GM21447 (cell line): ENCODE results near the gene WBP4.
"Not testable (repeated sequence)": the region's sequence is repeated elsewhere in the genome, so short reads cannot be mapped to it uniquely, and the experiment has no call there.

Source experiments
- ATAC-seq: cut with Tn5 transposase; IDR thresholded peaks from one replicate; pipeline ENCODE4 v1.9.1; 2021; ENCODE audit not compliant: unreplicated experiment

The WBP4 gene

GRCh38 chr13:41075485-41075884 lies 14.2 kb downstream of the WBP4 start:
- ATAC-seq = no peak

- ATAC-seq = no peak
These were observed 16.2 kb downstream of the WBP4 start for GRCh38 chr13:41077475-41077874.

- ATAC-seq = no peak
These were observed 18.4 kb downstream of the WBP4 start for GRCh38 chr13:41079725-41080124.

- ATAC-seq = no peak
These were observed 24.8 kb downstream of the WBP4 start for GRCh38 chr13:41085961-41086585.

GRCh38 chr13:41095681-41096080 lies 34.4 kb downstream of the WBP4 start:
- ATAC-seq = not testable (repeated sequence)

GRCh38 chr13:41098761-41099160 lies 37.5 kb downstream of the WBP4 start:
- no peak for ATAC-seq

- no peak for ATAC-seq
These were observed 38.7 kb downstream of the WBP4 start for GRCh38 chr13:41099986-41100385.

GRCh38 chr13:41107104-41107571 lies 45.8 kb downstream of the WBP4 start:
- no peak for ATAC-seq

GRCh38 chr13:41107584-41108014 lies 46.3 kb downstream of the WBP4 start:
- ATAC-seq = no peak

- ATAC-seq = no peak
These were observed 50.1 kb downstream of the WBP4 start for GRCh38 chr13:41111454-41111853.

GRCh38 chr13:41117869-41118268 lies 56.6 kb downstream of the WBP4 start:
- ATAC-seq = no peak

GRCh38 chr13:41122838-41123237 lies 61.5 kb downstream of the WBP4 start:
- no peak for ATAC-seq

GRCh38 chr13:41127701-41128100 lies 66.4 kb downstream of the WBP4 start:
- no peak for ATAC-seq

- no peak for ATAC-seq
These were observed 69.0 kb downstream of the WBP4 start for GRCh38 chr13:41130356-41130755.

- not testable (repeated sequence) for ATAC-seq
These were observed 69.9 kb downstream of the WBP4 start for GRCh38 chr13:41131189-41131588.

GRCh38 chr13:41131660-41132511 lies 70.6 kb downstream of the WBP4 start:
- not testable (repeated sequence) for ATAC-seq

- peak; percentile 98 for ATAC-seq
These were observed 71.3 kb downstream of the WBP4 start, which contains the start of gene KBTBD6 for GRCh38 chr13:41132512-41133152. KBTBD6 (minus strand) TSS chr13:41132802; CDS start chr13:41132511, 291 bp downstream.
